HG02571 (cell line): ENCODE data around the gene IKZF3.
A peak's percentile ranks its signal among the peaks of the same experiment; 100 is the strongest.

Experiments used
- ATAC-seq: cut with Tn5 transposase; IDR thresholded peaks from one replicate; pipeline ENCODE4 v1.9.1; 2021; ENCODE audit warnings: mild to moderate bottlenecking, moderate library complexity; ENCODE audit not compliant: unreplicated experiment

The IKZF3 gene

GRCh38 chr17:39818358-39819000 is 45.6 kb downstream of the IKZF3 start:
- ATAC-seq, result no peak

GRCh38 chr17:39816272-39816671 is 47.8 kb downstream of the IKZF3 start:
- no peak for ATAC-seq

- no peak for ATAC-seq
Measured at GRCh38 chr17:39814497-39814896, 49.6 kb downstream of the IKZF3 start.

- ATAC-seq, result no peak
Measured at GRCh38 chr17:39813631-39814030, 50.5 kb downstream of the IKZF3 start.

- no peak for ATAC-seq
Measured at GRCh38 chr17:39812466-39812865, 51.6 kb downstream of the IKZF3 start.

DNA sequence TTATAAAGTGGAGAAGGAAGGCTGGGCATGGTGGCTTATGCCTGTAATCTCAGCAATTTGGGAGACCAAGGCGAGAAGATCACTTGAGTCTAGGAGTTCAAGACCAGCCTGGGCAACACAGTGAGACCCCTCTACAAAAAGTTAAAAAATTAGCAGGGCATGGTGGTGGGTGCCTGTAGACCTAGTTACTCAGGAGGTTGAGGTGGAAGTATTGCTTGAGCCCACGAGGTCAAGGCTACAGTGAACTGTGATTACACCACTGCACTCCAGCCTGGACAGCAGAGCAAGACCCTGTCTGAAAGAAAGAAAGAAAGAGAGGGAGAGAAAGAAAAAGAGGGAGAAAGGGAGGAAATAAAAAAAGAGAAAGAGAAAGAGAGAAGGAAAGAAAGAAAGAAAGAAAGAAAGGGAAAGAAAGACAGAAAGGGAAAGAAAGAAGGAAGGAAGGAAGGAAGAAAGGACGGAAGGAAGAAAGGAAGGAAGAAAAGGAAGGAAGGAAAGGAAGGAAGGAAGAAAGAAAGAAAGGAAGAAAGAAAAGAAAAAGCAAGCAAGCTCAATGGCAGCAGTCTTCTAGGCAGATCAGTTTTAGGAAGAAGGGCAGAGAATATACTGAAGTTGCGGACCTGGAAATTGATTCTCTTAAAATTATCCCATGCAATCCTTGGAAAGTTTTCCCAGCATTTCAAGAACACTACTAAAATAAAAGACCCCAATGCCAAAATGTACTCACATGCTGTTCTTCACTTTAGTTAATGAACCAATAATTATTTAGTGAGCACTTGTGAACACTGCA is 53.0 kb downstream of the IKZF3 start:
- no peak for ATAC-seq

GRCh38 chr17:39809221-39809620 is 54.9 kb downstream of the IKZF3 start:
- ATAC-seq, result no peak

DNA sequence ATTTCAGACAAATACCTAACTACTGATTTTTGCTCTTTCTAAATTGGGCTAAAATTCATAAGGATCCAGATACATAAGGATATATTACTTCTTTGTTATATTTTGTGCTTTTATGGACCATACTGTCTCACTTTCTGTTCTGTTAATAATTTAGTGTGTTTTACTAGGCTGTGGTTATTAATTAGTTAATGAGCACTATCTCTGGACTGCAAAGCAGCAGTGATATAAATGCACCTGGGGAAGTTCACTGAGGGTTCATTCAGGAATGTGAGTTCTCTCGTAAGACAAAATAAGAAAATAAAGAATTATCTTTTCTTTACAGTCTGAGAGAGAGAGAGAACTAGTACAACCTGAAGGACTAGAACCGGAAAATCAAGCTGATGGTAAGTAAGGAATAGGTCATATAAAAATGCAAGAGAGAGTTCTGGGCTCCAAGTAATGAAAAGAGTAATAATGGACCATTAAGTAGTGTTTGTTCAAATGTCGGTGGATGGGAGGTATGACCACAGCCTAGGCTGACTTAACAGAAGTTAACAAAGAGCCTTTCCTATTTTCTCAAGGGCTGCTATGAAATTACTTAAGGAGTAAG is 55.6 kb downstream of the IKZF3 start:
- ATAC-seq, result no peak

DNA sequence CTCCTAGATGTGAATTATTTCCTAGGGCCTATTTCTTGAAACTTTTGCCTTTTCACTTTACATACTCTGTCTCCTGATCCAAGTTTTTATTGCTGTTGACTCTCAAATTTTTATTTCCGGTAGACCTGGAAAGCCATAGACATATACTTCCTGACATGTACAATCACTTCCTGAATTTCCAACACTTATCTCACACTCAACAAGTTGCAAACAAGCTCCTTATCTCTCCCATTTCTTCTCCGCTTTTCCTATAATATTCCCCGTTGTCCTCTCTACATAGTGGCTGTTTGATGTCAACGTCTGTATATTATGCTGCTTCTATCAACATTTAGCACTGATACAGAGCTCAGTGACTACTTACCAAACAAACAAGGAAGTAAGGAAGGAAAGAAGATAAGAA is 59.3 kb downstream of the IKZF3 start:
- ATAC-seq, result no peak

GRCh38 chr17:39801055-39801454 is 63.1 kb downstream of the IKZF3 start:
- ATAC-seq, result no peak

GRCh38 chr17:39800540-39800939 is 63.6 kb downstream of the IKZF3 start:
- ATAC-seq, result no peak

DNA sequence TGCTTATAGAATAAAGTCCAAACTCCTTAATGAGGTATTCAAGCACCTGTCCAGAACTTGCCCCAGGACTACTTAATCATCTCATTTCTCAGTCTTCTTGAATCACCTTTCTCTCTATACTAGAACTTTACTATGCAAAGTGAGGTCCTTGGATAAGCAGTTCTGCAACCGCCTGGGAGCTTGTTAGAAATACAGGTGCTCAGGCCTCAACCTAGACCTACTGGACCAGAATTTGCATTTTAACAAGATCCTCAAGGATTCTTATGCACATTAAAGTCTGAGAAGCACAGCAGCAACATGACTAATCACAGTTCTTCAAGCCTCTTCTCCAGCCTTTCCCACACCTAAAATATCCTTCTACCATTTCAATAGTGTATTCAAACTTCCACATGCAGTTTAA is 64.7 kb downstream of the IKZF3 start:
- ATAC-seq, result no peak

- peak; percentile 68 for ATAC-seq
Measured at GRCh38 chr17:39794249-39794970, 69.7 kb downstream of the IKZF3 start.

DNA sequence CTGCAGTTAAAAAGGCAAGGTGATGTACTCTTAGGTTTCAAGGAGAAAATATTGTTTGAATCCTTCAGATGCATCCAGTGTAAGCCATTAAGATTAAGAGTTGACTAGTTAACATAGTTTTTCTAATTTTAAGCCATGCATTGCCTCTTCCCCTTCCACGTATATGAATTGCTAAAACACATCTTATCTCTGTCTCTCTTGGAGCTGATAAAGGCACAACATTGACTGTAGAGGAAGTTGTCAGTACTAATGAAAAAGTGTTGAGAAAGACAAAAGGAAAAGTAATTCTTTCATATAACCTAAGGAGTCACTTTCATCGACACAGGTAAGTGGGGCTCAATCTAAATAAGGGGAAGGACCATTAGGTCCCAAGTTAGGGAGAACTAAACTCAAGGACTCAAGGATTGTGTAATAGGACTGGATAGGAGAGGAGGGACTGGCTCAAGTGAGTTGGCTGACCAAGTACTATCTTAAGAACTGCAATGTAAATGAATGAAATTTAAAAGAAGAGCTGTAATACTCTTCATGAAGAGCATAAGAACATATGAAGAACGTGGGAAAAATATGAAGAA is 70.7 kb downstream of the IKZF3 start:
- no peak for ATAC-seq

DNA sequence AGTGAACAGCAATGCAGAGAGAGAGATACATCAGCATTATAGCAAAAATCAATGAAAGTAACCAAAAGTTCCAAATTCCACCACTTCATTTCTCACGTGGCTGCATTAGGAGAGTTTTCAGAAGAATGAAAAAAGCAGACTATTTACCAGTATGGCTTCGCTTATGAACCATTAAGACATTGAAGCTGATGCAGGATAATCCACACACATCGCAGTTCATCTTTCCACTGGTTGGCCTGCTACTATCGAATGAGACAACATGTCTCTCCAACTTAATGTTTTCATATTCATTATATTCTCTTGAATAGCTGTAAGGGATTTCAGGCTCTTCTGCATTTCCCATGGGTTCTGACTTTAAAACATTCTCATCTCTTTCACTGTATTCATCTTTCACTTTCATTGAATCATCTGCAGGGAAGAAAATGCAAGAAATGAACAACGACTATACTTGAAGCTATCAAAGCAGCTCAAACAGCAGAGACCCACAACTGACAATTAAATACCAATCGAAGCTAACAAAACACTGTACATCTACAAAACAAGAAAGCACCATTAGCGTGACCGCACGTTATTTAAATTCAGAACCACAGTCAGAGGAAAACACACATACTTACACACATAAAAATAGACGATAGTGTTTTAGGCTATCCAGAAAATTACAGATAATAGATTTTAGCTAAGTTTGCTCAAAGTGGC is 71.4 kb downstream of the IKZF3 start:
- no peak for ATAC-seq

DNA sequence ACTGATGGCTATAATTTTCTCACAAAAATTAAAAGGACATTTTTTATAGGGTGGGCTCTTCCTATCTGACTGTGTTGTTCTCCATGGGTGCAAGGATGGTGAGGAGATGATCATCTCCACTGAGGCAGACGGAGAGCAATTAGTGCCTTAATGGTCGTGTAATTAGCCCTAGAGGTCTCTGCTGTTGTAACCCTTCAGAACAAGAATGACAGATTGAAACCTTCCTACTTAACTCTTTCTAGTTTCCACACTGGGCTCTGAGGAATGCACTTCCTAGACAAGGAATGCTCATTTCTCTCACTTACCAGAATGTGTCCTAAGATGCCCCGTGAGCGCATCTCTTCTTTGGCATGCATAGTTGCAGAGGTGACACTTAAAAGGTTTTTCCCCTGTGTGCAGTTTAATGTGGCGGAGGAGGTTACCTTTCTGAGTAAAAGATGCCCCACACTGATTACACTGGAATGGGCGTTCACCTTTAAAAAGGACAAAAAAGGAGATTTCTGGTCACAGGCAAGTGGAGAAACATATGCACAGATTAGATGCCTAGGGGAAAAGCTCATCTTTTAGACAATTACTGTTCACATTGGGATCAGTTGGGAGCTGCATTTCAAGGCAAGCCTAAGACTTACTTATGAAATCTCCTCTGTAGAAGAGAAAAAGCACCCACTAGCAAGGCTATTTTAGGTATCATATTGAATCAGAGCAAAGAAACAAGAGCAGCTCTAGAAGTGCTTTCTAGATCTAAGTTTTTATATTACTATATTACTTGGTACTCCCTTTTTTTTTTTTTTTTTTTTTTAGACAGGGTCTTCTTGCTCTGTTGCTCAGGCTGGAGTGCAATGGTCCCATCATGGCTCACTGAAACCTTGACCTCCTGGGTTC is 72.8 kb downstream of the IKZF3 start:
- no peak for ATAC-seq

DNA sequence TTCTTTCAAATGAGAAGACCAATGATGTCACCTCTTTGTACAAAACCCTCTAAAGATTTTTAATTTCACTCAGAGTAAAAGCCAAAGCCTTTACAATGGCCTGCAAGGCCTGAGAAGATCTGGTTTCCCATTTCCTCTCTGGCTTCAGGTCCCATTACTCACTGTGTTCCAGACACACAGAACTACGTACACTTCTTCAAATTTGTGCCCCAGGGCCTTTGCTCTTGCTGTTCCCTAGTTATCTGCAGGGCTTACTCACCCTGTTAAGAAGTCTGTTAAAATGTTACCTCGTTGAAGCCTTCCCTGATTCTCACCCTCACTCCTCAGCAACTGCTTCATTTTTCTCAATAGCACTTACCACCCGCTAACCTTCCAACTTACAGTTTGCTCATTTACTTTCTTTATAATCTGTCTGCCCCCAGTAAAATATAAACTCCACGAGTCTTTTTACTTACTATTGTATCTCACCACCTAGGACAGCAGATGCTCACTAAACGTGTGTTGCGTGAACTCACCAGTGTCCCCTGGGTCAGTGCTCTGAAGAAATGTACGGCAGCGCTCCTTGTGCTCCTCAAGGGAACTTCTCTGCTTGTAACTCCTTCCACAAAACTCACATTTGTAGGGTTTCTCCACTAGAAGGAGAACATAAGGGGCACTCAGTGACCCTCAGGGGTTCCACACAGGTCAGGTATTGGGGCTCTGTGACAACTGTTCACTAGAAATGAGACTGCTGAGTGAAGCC is 76.2 kb downstream of the IKZF3 start:
- no peak for ATAC-seq

DNA sequence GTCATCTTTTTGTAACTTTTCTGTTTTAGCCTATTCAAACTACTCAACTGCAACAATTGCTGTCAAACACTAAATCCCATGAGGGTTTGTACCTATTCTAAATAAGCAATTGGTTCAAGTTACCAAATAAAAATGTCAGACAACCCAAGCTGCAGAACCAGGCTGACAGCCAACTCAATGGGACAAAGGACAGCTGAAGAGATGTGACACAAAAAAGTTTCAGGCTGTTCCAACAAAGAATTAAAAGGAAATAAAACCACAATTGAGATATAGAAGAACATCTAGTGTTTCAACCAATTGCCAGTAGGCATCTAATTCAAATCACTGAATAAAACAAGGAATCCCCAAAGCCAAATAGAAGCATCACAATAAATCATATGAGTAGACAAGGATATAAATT is 77.1 kb downstream of the IKZF3 start:
- ATAC-seq, result no peak

GRCh38 chr17:39782980-39783379 is 81.1 kb downstream of the IKZF3 start:
- no peak for ATAC-seq
